BE2C (cell line): ENCODE measurements around the gene PI3.

Experiments used
- DNase-seq: peaks from one replicate; pipeline ENCODE4 v3.0.0-alpha.2; 2020
- H3K27me3 ChIP-seq: fragments of 250-450 bp; sonication (Bioruptor Pico); 2 replicates; pipeline ENCODE4 v1.5.1; 2020; ENCODE audit warnings: mild to moderate bottlenecking
- H3K36me3 ChIP-seq: fragments of 250-450 bp; sonication (Bioruptor Pico); 2 replicates; pipeline ENCODE4 v1.5.1; 2020; ENCODE audit warnings: mild to moderate bottlenecking
- H3K4me1 ChIP-seq: fragments of 250-450 bp; sonication (Bioruptor Pico); 2 replicates; pipeline ENCODE4 v1.5.1; 2020
- H3K4me3 ChIP-seq: 2 replicates; pipeline ENCODE4 v1.5.1; 2011; ENCODE audit warnings: low read depth, low read length
- H3K9me3 ChIP-seq: fragments of 250-450 bp; sonication (Bioruptor Pico); 2 replicates; pipeline ENCODE4 v1.5.1; 2020
- CTCF ChIP-seq: IDR thresholded peaks from 2 replicates; pipeline ENCODE4 v1.5.1; 2012; ENCODE audit warnings: mild to moderate bottlenecking, low read depth, low read length

Gene PI3

DNA sequence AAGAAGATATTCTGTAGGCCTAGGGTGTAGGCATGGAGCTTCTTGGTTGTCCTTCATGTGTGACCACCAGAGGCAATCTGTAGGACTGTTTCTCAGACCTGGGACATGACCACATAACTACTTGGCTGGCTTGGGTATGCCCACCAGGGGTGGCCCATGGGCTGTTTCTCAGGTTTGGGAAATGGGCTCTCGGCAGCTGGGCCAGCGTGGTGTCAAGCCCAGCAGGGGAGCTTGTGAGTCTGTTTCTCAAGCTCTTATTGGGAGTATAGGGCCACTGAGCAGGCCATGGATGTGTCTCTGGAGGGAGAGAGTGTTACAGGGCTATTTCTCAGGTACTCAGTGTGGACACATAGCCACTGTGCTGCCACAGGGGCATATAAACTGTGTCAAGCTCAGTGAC lies 43.9 kb downstream of the PI3 start:
- H3K36me3 ChIP-seq: no peaks in the 10 kb centered on the region; the same call in 1 of the 2 replicates
- peaks cover 30% of the 10 kb centered on the region for H3K27me3 ChIP-seq
- DNase-seq: no peak
- no peak overlapping the region for H3K4me3 ChIP-seq
- no peaks in the 10 kb centered on the region for H3K9me3 ChIP-seq
- TF ChIP-seq CTCF: no peak
- peaks cover 5% of the 10 kb centered on the region; the same call in 1 of the 2 replicates for H3K4me1 ChIP-seq

DNA sequence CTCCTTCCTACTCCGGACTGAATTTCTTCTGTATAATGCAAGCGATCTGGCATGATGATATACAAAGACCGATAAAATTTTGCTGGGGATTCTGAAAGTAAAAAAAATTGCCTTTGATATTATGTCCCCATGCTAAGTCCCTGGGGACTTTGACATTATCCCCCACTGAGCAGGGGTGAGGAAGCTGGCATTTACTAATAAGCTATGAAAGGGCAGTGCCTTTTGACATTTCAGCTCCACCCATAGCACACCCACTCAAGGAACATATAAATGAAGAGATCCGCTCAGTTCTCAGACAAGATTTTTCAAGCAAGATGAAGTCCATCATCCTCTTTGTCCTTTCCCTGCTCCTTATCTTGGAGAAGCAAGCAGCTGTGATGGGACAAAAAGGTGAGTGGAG lies 46.4 kb downstream of the PI3 start, which contains the start of gene SEMG2:
Gene SEMG2 (plus strand): TSS at position 298 of the 400 bp plus-strand sequence. CDS start 17 bp downstream, at position 315.
- Histone ChIP-seq H3K4me3 (no peak within 1 kb of the TSS), H3K9me3 (no peaks in the 10 kb centered on the region), H3K36me3 (no peaks in the 10 kb centered on the region; the same call in 1 of the 2 replicates), H3K27me3 (peaks cover 39% of the 10 kb centered on the region), H3K4me1 (peaks cover 5% of the 10 kb centered on the region; the same call in 1 of the 2 replicates)
- DNase-seq: no peak
- TF ChIP-seq CTCF: no peak

DNA sequence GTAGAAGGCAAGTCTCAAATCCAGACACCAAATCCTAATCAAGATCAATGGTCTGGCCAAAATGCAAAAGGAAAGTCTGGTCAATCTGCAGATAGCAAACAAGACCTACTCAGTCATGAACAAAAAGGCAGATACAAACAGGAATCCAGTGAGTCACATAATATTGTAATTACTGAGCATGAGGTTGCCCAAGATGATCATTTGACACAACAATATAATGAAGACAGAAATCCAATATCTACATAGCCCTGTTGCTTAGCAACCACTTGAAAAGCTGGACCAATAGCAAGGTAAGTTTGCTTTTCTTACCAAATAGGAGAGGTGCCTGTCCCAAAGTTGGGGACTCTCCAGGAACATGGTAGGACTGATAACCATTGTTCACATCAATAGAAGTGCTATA lies 48.4 kb downstream of the PI3 start:
- peaks cover 5% of the 10 kb centered on the region; the same call in 1 of the 2 replicates for H3K4me1 ChIP-seq
- H3K27me3 ChIP-seq: peaks cover 42% of the 10 kb centered on the region
- H3K9me3 ChIP-seq: no peaks in the 10 kb centered on the region
- no peaks in the 10 kb centered on the region; the same call in 1 of the 2 replicates for H3K36me3 ChIP-seq
- H3K4me3 ChIP-seq: no peak overlapping the region
- TF ChIP-seq CTCF: no peak
- no peak for DNase-seq
